Stimulated activated CD8-positive, alpha-beta memory T cell treated with anti-CD3 and anti-CD28 coated beads, Interleukin-7, amount 100 ng/mL, for 4 hours (primary cell): ENCODE data around the gene ARID2.

Experiments used
- DNase-seq, 2 donors: peaks; one replicate each; pipeline ENCODE4 v3.0.0-alpha.2; 2020; ENCODE audit warnings: low read depth in 2 of 2

The ARID2 gene

DNA sequence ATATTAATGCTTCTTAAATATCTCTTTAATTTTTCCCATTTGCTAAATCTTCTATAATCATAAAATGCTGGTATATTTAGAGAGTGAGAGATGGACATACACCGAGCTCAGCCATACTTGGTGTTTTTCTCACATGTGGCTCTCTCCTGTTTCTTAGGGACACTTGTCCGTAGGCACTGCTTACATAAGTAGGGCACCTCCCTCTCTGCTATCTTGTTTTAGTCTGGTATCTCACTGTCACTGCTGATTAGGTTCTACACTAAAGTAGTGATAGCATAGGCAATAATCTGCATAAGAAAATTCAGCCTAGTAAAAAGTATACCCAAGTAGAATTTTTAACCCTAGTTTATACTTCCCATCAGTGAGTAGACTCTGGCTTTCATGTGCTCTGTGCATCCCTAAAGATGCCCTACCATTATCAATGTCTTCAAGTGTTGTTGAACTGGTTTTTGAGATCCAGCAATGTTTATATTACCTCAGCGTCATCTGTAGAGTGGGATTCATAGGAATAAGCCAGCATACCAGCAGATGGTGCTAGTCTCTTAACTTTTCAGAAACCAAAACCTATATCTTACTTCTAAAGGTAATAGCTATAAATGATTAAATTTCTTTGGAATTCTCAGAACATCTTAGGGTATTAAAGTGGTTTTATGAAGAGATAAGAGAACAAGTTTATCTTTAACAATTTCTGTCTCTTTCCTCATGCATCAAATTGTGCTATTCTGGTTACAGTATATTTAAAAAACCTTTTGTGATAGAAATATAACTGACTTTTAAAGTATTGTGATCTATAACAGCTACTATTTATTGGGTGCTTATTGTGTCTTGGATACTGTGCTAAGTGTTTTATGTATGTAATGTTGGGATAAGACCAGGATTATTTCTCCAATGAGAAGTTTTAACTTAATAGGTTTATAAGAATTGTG is 32.9 kb downstream of the ARID2 start:
- no peak for DNase-seq

DNA sequence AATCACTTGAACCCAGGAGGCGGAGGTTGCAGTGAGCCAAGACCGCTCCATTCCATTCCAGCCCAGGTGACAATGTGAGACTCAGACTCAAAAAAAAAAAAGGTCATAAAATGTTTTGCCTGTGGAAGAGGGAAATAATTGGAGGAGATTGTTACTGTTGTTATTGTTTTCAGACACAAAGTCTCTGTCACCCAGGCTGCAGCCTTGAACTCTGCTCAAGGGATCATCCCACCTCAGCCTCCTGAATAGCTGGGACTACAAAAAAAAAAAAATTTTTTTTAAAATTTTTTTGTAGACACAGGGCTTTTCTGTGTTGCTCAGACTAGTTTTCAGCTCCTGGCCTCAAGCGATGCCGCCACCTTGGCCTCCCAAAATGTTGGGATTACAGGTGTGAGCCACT is 33.9 kb downstream of the ARID2 start:
- no peak for DNase-seq

DNA sequence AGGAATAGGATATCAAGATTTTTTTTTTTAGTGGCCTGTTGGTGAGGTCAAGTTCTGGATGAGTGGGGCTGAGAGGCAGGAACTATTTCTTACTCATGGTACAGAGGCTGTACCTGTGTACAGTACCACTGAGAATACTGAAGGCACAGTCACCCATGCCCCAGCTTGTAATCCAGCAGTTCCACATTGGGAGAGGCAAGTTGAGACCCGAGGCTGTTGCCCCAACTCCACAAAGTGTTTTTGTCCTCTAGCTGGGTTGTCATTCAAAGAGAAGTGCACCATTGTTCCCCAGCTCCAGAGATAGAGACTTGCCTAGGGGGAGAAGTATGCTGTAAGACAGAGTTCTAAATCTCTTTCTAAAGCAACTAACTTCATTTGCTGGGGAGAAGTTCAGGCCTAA is 38.7 kb downstream of the ARID2 start:
- DNase-seq, result no peak

DNA sequence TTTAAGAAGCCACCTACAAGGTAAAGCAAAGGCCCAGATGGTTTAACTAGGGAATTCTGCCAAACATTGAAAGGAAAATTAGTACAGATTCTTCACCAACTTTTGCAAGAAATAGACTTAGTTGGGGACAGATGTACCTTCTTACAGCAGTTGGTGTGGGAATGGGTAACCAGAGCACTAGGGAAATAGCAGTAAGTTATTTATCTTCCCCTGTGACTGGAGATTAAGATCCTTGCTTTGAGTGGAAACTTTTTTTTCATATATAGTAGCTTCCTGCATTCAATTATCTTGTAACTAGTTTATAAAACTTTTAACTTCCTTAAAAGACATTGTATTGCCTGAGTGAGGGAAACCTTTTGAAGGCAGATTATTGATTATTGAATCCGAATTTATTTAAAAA is 44.2 kb downstream of the ARID2 start:
- no peak for DNase-seq

DNA sequence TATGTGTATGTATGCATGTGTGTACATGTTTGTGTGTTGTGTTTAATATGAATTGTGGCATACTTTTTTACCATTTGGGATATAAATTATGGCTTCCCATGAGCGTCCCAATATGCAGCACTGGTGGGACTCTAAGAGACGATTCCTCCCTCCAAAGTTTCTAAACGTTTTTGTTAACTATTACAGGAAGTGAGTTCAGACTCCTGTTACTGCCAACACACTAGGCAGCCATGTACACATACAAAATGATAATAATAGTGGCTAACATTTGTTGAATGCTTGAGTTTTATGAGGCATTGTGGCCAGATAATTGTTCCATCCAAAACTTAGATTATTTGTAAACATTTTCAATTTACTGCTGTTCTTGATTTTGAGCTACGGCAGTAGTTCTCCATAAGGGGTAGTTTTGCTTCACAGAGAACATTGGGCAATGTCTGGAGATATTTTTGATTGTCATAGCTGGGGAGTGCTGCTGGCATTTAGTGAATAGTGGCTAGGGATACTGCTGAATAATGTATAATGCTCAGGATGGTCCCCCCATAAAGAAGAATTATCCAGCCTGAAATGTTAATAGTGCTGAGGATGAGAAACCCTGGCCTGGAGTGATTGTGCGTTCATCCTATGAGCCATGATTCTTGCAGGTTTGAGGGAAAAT is 45.1 kb downstream of the ARID2 start:
- no peak for DNase-seq

DNA sequence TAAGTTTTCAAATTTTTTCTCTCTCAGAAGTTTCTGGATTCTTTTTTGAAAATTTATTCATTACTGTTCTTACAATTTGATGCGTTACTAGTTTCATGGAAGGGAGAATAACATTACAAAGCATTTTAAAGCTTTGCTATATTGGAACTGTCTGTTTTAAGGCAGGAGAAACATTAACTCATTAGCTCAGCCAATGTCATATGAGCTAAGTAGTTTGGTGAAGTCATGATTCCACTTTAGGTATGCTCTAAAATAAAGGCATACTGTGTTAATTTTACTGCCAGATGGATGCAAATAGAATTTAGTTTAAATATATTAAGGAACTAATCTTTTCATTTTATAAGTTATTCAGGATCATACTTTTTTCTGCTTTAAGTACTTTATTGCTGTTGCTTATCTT is 46.0 kb downstream of the ARID2 start:
- no peak for DNase-seq

DNA sequence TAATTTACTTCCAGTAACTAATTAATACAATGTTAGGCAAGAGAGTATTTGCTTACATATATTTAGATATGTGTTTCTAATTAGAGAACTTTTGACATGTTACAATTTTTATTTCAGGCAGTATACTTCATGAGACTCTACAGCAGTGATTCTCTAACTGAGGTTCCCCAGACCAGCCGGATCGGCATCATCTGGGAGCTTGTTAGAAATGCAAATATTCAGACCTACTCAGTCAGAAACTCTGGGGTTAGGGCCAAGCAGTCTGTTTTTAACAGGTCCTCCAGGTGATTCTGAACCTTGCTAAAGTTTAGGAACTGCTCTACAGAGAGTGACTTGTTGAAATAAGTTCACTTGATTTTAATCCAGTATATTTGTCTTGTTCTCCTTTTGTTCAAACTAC is 46.5 kb downstream of the ARID2 start:
- DNase-seq, result no peak

DNA sequence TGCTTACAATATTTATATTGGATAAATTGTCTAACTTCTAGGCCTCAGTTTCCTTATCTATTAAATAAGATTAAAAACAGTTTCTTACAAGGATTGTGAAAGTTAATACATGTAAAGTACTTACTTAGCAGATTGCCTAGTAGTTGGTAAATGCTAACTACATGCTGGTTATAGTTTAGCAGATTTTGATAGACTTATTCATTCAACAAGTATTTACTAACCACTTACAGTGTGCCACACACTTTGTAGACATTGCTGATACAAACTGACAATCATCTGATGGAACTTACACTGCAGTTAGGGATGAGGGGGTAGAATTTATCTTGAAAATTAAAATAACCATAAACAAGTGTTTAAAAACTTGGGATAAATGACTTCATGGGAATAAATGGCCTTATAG is 50.4 kb downstream of the ARID2 start:
- DNase-seq, result no peak

DNA sequence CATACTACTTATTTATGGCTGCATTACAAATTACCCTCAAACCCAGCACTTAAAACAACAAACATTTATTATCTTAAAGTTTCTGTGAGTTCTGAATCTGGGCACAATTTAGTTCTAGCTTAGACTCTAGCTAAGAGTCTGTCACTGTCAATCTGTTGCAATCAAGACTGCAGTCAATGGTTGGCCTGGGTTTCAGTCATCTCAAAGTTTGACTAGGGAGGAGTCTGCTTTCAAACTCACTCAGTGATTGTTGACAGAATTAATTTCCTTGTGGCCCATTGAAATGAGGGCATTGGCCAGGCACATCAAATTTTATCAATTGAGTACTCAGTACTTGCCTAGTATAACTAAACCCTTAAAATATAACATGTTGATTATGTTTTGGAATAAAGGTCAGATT is 51.6 kb downstream of the ARID2 start:
- no peak for DNase-seq

DNA sequence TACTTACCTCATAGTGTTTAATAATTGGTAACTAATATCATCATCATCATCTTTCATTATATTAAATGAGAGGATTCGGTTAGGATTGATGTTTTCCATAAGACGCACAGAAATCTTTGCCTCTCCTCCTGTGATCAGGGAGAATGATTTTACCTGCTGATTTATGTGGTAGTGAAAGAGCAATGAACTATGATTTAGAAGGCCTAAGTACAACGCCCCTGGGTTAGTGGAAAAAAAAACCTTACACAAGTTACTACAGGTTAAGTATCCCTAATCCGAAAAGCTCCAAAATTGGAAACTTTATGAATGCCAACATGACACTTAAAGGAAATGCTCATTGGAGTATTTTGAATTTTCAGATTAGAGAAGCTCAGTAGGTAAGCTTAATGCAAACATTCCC is 55.8 kb downstream of the ARID2 start:
- DNase-seq, result no peak

DNA sequence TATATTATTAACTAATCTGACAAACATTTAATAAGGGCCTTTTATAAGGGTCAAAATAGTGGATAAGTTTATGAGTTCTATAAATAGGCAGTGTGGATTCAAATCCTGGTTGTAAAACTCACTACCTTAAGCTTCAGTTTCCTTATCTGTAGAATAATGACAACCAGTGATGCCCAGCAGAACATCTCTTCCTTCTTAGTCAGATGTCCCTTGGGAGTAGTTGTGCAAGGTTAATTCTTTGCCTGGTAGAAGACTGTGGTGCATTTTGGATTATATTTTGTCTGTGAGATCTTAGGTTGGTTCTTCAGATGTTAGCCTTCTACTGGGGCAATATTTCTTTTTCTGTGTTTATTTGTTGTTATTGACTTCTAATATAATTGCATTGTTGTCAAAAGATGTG is 59.5 kb downstream of the ARID2 start:
- no peak for DNase-seq

DNA sequence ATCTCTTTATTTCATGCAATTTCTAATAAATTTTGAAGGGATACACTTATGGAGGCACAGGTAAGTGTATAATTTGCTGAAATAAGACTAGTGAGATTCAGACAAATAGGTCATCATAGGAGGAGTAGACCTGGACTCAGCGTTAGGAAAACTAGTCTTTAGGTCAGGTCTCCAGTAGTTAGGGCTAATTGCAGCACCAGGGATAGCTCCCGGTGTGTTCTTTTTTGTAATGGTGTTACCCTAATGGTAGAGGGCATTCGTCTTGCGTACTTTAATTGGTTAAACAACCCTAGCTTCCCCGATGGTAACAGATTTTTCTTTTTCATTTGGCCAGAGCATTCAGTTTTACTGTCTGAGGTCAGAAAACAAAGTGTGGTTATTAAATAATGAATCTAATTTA is 64.9 kb downstream of the ARID2 start:
- no peak for DNase-seq

DNA sequence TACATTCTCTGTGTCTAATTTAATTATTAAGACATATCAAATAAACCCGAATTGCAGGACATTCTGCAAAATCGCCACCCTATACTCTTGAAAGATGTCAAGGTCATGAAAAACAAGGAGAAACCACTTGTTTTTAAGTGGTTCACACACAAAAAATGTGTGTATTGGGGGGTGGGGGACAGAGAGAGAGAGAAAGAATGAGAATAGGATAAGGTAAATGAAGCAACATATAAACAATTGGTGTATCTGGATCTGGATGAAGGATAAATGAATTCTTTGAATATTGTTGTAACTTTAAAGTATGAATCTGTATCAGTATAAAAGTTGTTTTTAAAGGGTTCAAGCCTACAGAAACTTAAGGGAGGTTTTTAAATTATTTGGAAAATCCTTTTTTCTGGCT is 72.1 kb downstream of the ARID2 start:
- no peak for DNase-seq

DNA sequence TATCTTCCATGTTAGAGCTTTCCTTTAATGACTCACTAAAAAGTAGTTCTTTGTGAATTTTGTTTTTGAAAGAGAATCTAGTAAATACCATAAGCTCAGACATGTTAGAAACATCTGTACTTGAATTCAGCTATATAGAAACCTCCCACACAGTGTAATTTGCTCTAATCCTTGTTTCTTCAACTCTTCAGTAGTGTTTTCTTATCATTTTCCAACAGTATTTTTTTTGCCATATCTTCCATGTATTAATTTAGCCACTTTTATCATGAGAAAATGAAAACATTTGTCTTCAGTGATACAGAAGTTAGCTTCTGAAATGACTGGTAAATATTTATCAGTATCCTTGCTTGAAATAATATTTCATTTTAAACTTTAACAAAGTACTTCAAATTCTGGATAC is 73.6 kb downstream of the ARID2 start:
- DNase-seq, result no peak

DNA sequence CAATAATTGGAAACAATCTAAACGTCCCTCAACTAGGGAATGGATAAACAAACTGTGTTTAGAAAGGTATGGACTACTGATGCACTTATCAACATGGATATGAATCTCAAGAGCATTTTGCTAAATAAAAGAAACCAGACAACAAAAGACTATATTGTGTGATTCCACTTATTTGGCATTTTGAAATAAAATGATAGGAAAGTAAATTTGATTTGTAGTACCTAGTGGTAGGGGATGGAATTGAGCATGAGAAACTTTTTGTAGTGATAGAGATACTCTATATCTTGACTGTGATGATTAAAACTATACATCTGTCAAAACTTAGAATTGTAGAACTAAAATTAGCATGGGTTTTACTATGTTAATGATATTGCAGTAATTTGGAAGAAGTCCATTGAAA is 87.1 kb downstream of the ARID2 start:
- no peak for DNase-seq

DNA sequence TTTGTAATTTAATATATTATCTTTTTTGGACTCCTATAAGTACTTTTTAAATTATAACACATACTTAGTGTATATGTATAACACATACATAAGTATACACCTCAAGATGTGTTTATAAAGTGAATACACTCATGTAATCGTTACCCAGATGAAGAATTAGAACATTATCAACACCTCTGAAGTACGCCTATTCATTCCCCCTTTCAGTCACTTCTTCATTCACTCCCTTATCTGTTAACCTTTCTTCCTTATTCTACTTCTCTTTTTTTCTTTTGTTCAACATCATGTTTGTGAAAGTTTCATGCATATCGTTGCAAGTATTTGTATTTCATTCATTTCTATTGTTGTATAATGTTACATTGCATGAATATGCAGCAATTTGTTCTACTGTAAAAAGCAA is 98.5 kb downstream of the ARID2 start:
- DNase-seq, result no peak

DNA sequence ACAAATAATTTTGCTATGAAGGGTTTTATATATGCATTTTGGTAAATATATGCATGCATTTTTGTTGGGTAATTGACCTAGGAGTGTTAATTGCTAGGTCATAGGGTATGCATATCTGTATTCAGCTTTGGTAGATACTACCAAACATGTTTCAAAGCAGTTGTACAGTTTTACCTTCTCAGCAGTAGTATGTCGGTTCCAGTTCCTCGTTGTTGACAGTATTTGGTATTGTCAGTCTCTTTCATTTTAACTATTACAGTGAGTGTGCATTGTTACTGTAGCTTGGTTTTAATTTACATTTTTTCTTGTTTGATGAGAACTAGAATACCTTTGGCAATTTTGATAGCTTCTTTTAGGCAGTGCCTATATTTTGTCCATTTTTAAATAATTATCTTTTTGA is 98.9 kb downstream of the ARID2 start:
- no peak for DNase-seq

DNA sequence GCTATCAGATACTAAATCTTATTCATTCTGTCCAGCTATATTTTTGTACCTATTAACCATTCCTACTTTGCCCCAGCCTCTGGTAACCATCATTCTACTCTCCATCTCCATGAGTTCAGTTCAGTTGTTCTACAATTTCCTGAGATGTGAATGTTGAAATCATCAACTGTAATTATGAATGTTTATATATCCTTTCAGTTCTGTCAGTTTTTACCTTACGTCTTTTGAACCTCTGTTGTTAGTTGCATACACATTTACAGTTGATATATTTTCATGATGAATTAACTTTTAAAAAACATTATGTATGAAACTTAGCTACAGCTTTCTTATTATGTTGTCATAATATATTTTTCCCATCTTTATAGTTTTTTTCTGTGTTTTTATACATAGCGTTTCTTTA is 102.1 kb downstream of the ARID2 start:
- DNase-seq, result no peak

DNA sequence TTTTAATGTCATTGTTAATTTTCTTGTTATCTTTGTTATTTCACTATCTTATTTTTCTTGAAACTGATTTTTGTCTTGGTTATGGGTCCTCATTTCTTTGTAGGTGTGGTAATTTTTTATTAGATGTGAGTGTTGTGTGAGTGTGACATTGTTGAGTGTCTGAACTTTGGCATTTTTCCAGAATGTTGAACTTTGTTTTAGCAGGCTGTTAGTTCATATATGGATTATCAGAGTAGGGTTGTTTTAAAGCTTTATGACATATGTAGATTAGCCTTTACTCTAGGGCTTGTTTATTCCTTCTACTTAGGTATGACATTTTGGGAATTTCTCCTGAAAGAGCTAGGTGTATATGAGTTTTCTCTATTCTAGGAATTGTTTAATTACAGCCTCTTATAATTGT is 103.9 kb downstream of the ARID2 start:
- no peak for DNase-seq

DNA sequence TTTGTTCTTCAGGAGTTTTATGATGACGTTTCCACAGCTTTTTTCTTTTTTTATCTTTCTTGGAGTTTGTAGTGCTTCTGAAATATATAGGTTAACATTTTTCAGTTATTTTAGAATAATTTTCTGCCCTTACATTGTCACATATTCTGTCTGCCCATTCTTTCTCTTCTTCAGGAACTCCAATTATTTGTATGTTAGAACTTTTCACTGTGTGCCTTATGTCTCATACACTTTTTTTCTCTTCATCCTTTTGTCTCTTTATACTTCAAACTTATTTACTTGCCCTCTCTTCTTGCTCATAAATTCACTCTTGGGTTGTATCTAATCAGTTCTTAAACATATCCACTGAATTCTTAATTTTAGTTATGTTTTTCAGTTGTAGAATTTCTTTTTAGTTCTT is 105.3 kb downstream of the ARID2 start:
- DNase-seq, result no peak

DNA sequence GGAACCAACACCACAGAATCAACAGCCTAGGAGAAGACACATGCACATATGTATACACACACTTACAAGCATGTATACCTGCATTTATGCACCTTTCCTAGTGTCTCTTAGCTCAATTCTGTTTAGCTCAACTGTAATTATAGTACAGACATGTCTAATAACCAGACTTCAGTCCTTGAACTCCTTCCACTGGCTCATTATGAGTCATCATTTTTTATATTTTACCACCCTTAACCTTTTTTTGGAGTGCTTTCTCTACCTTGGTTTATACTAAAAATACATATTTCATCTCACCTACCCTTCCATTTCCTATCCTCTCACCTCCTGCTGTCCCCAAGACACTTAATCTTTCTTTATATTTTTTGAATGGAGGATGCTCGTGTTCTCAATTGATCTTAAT is 110.4 kb downstream of the ARID2 start:
- no peak for DNase-seq

DNA sequence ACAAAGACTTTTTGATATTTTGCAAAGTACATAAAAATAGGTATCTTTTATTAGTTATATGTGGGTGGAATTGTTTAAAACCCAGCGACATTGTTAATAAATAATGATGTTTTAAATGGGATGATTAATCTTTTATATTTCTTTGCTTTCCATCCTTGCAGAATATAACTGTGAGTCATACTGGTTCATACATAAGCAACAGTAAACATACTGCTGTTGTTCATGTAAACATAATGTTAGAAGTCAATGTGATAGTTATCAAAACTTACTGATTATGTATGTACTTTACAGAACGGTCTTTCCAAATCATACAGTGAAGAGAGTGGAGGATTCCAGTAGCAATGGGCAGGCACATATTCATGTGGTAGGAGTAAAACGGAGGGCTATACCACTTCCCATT is 119.8 kb downstream of the ARID2 start:
- DNase-seq, result no peak

DNA sequence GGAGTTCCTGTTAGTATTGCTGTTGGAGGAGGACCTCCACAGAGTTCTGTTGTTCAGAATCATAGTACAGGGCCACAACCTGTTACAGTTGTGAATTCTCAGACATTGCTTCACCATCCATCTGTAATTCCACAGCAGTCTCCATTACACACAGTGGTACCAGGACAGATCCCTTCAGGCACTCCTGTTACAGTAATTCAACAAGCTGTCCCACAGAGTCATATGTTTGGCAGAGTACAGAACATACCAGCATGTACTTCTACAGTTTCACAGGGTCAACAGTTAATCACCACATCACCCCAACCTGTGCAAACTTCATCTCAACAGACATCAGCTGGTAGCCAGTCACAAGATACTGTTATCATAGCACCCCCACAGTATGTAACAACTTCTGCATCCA is 120.8 kb downstream of the ARID2 start:
- DNase-seq, result no peak

DNA sequence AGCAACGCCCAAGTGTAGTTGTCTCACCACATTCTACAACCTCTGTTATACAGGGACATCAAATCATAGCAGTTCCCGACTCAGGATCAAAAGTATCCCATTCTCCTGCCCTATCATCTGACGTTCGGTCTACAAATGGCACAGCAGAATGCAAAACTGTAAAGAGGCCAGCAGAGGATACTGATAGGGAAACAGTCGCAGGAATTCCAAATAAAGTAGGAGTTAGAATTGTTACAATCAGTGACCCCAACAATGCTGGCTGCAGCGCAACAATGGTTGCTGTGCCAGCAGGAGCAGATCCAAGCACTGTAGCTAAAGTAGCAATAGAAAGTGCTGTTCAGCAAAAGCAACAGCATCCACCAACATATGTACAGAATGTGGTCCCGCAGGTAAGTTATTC is 123.0 kb downstream of the ARID2 start:
- DNase-seq, result no peak
